Mesenchymal stem cell (in vitro differentiated cells and primary cell): ENCODE measurements around the gene ZDHHC14.

ENCODE experiments used
- DNase-seq: peaks from one replicate; pipeline ENCODE4 v3.0.0-alpha.2; 2013
- H2AFZ ChIP-seq: one replicate; pipeline ENCODE4 v1.6.1; 2013; ENCODE audit warnings: low read depth, mild to moderate bottlenecking, control low read depth, inconsistent platforms, low read length, moderate library complexity
- H2AK5ac ChIP-seq: 2 replicates; pipeline ENCODE4 v1.6.1; 2013; ENCODE audit warnings: low read length, moderate library complexity, mild to moderate bottlenecking, inconsistent platforms; ENCODE audit not compliant: severe bottlenecking
- H2BK120ac ChIP-seq: one replicate; pipeline ENCODE4 v1.6.1; 2013; ENCODE audit warnings: low read depth, mild to moderate bottlenecking, inconsistent platforms, low read length, moderate library complexity
- H2BK12ac ChIP-seq, 2 experiments: one replicate each; pipeline ENCODE4 v1.6.1; 2013; ENCODE audit warnings: inconsistent platforms in 2 of 2, low read length in 2 of 2, mild to moderate bottlenecking in 2 of 2, moderate library complexity in 2 of 2, control low read depth in 1 of 2
- H2BK15ac ChIP-seq: one replicate; pipeline ENCODE4 v1.6.1; 2013; ENCODE audit warnings: mild to moderate bottlenecking, low read depth, inconsistent platforms; ENCODE audit not compliant: poor library complexity, severe bottlenecking
- H2BK5ac ChIP-seq: 2 replicates; pipeline ENCODE4 v1.6.1; 2013; ENCODE audit warnings: low read depth, mild to moderate bottlenecking, low read length, control low read depth, inconsistent platforms; ENCODE audit not compliant: poor library complexity, severe bottlenecking
- H3K14ac ChIP-seq, 2 experiments: one replicate each; pipeline ENCODE4 v1.6.1; 2013; ENCODE audit warnings: inconsistent platforms in 2 of 2, low read length in 2 of 2, control low read depth in 1 of 2, mild to moderate bottlenecking in 1 of 2, moderate library complexity in 1 of 2
- H3K18ac ChIP-seq, 2 experiments: one replicate each; pipeline ENCODE4 v1.6.1; 2013; ENCODE audit warnings: inconsistent platforms in 2 of 2, low read length in 2 of 2, control low read depth in 1 of 2, low read depth in 1 of 2, mild to moderate bottlenecking in 1 of 2
- H3K23ac ChIP-seq, 2 experiments: one replicate each; pipeline ENCODE4 v1.6.1; 2013; ENCODE audit warnings: inconsistent platforms in 2 of 2, low read length in 2 of 2, mild to moderate bottlenecking in 2 of 2, moderate library complexity in 2 of 2, control low read depth in 1 of 2
- H3K27ac ChIP-seq: 2 replicates; pipeline ENCODE4 v1.5.1; 2013; ENCODE audit warnings: mild to moderate bottlenecking, moderate library complexity, low read length, control low read depth, inconsistent platforms; ENCODE audit not compliant: poor library complexity, severe bottlenecking
- H3K27me3 ChIP-seq, 2 experiments: 2 replicates each; pipeline versions ENCODE4 v1.6.1 to v1.7.0; 2013; ENCODE audit warnings: low read length in 2 of 2, mild to moderate bottlenecking in 2 of 2, moderate library complexity in 2 of 2, control low read depth in 1 of 2, inconsistent platforms in 1 of 2; ENCODE audit not compliant: control insufficient read depth in 1 of 2, insufficient read depth in 1 of 2
- H3K36me3 ChIP-seq, 2 experiments: 2 replicates each; pipeline versions ENCODE4 v1.6.1 to v1.7.0; 2013; ENCODE audit warnings: low read length in 2 of 2, control low read depth in 1 of 2, inconsistent platforms in 1 of 2, low read depth in 1 of 2, mild to moderate bottlenecking in 1 of 2; ENCODE audit not compliant: insufficient read depth in 2 of 2, control insufficient read depth in 1 of 2
- H3K4ac ChIP-seq, 2 experiments: one replicate each; pipeline ENCODE4 v1.6.1; 2013; ENCODE audit warnings: inconsistent platforms in 2 of 2, low read length in 2 of 2, mild to moderate bottlenecking in 2 of 2, moderate library complexity in 2 of 2, control low read depth in 1 of 2, low read depth in 1 of 2
- H3K4me1 ChIP-seq: 2 replicates; pipeline ENCODE4 v1.6.1; 2013; ENCODE audit warnings: low read depth, low read length, control low read depth; ENCODE audit not compliant: control insufficient read depth, insufficient read depth
- H3K4me2 ChIP-seq: 2 replicates; pipeline ENCODE4 v1.6.1; 2013; ENCODE audit warnings: low read length, mild to moderate bottlenecking, inconsistent platforms; ENCODE audit not compliant: poor library complexity, severe bottlenecking
- H3K4me3 ChIP-seq, 2 experiments: 2 replicates each; pipeline versions ENCODE4 v1.5.1 to v1.7.0; 2013; ENCODE audit warnings: low read length in 2 of 2, mild to moderate bottlenecking in 2 of 2, control low read depth in 1 of 2, low read depth in 1 of 2; ENCODE audit not compliant: insufficient read depth in 1 of 2
- H3K79me1 ChIP-seq: replicated peaks from 2 replicates; pipeline ENCODE4 v1.6.1; 2013; ENCODE audit warnings: mild to moderate bottlenecking, control low read depth, low read length, inconsistent platforms; ENCODE audit not compliant: poor library complexity, severe bottlenecking
- H3K9ac ChIP-seq: 2 replicates; pipeline ENCODE4 v1.7.0; 2013; ENCODE audit warnings: mild to moderate bottlenecking, low read length, moderate library complexity
- H3K9me3 ChIP-seq: 2 replicates; pipeline ENCODE4 v1.7.0; 2013; ENCODE audit warnings: mild to moderate bottlenecking, low read length; ENCODE audit not compliant: control insufficient read depth
- H4K8ac ChIP-seq: one replicate; pipeline ENCODE4 v1.6.1; 2013; ENCODE audit warnings: inconsistent platforms, mild to moderate bottlenecking, low read length, moderate library complexity
- H4K91ac ChIP-seq: one replicate; pipeline ENCODE4 v1.6.1; 2013; ENCODE audit warnings: mild to moderate bottlenecking, low read length, inconsistent platforms
- WGBS: methylation state at CpG from one replicate; pipeline ENCODE4 v1.1.7; 2013; ENCODE audit warnings: mixed read lengths; 5-methylcytosine and 5-hydroxymethylcytosine counted together

The ZDHHC14 gene

DNA sequence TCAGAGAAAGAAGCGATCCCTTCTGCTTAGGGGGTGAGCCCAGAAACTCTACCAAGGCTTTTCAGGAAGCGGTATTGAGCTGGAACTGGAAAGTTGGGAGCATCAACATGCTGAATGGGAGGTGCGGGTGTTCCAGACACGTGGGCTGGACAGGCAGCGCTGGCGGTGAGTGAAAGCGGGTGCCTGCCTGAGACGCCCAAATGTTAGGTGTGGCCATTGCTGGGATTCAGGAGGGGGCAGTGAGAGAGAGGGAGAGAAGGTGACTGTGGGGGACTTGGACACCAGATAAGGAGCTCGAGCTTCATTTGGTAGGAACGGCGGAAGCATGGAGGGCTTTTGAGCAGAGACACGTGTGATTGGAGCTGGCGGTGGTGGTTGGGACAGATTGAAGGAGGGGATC lies 157.7 kb downstream of the ZDHHC14 start:
- no peak overlapping the region for H3K27ac ChIP-seq
- no peak overlapping the region for H2AK5ac ChIP-seq
- no peak overlapping the region for H3K4ac ChIP-seq
- H2BK15ac ChIP-seq: no peak overlapping the region
- peaks cover 15% of the 10 kb centered on the region for H3K79me1 ChIP-seq
- H3K18ac ChIP-seq: no peak overlapping the region
- H3K4me2 ChIP-seq: no peak overlapping the region
- peaks cover 6% of the 10 kb centered on the region for H3K4me1 ChIP-seq
- no peak overlapping the region for H3K14ac ChIP-seq
- H2BK120ac ChIP-seq: no peak overlapping the region
- no peak overlapping the region for H3K23ac ChIP-seq
- no peak overlapping the region for H3K9ac ChIP-seq
- no peak overlapping the region for H2AFZ ChIP-seq
- peaks cover 6 to 8% of the 10 kb centered on the region in 2 experiments for H3K36me3 ChIP-seq
- H2BK5ac ChIP-seq: no peak overlapping the region
- DNase-seq: no peak
- H4K91ac ChIP-seq: no peak overlapping the region
- H3K27me3 ChIP-seq: peaks cover 0 to 36% of the 10 kb centered on the region in 2 experiments
- no peaks in the 10 kb centered on the region for H3K9me3 ChIP-seq
- H4K8ac ChIP-seq: no peak overlapping the region
- 94% methylated on average over 13 of the region's 13 CpGs for WGBS
- no peak overlapping the region for H2BK12ac ChIP-seq
- H3K4me3 ChIP-seq: no peak overlapping the region

DNA sequence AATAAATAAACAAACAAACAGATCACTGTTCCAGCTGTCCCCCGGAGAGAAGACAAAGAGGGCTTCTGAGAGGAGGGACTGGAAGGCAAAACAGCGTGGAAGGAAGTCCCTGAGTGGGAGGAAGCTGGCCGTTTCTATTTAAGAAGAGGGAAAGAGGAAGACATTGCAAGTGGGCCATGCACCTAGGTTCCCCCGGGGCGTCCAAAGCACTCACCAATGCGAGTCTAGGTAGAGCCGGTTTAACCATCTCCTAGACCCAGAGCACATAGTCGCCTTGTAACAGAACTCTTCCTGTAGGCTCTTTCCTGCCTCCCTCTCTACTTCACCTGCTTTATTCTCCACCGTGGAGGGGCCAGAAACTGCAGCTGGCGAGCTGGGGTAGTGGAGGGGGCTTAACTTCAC lies 158.4 kb downstream of the ZDHHC14 start:
- no peak overlapping the region for H2BK15ac ChIP-seq
- no peak overlapping the region for H3K27ac ChIP-seq
- H3K4me2 ChIP-seq: no peak overlapping the region
- H2BK5ac ChIP-seq: no peak overlapping the region
- H3K36me3 ChIP-seq: peaks cover 6 to 12% of the 10 kb centered on the region in 2 experiments
- peaks cover 6% of the 10 kb centered on the region for H3K4me1 ChIP-seq
- no peaks in the 10 kb centered on the region for H3K9me3 ChIP-seq
- H3K4me3 ChIP-seq: no peak overlapping the region
- peaks cover 12% of the 10 kb centered on the region for H3K79me1 ChIP-seq
- no peak overlapping the region for H3K9ac ChIP-seq
- DNase-seq: no peak
- H4K91ac ChIP-seq: no peak overlapping the region
- no peak overlapping the region for H2AK5ac ChIP-seq
- H3K27me3 ChIP-seq: peaks cover 0 to 30% of the 10 kb centered on the region in 2 experiments
- H3K14ac ChIP-seq: no peak overlapping the region
- WGBS: 91% methylated on average over 7 of the region's 10 CpGs
- H2BK12ac ChIP-seq: no peak overlapping the region
- no peak overlapping the region for H2AFZ ChIP-seq
- no peak overlapping the region for H3K23ac ChIP-seq
- H3K18ac ChIP-seq: no peak overlapping the region
- H2BK120ac ChIP-seq: no peak overlapping the region
- no peak overlapping the region for H3K4ac ChIP-seq
- H4K8ac ChIP-seq: no peak overlapping the region

- no peak overlapping the region for H2BK120ac ChIP-seq
- peaks cover 6 to 12% of the 10 kb centered on the region in 2 experiments for H3K36me3 ChIP-seq
- H3K18ac ChIP-seq: no peak overlapping the region
- no peak overlapping the region for H3K4me3 ChIP-seq
- H3K4ac ChIP-seq: no peak overlapping the region
- H2AK5ac ChIP-seq: no peak overlapping the region
- peaks cover 12% of the 10 kb centered on the region for H3K79me1 ChIP-seq
- no peak overlapping the region for H2BK5ac ChIP-seq
- 96% methylated on average over 14 of the region's 16 CpGs for WGBS
- H3K9me3 ChIP-seq: no peaks in the 10 kb centered on the region
- H3K9ac ChIP-seq: no peak overlapping the region
- H3K4me2 ChIP-seq: no peak overlapping the region
- H3K27me3 ChIP-seq: peaks cover 0 to 30% of the 10 kb centered on the region in 2 experiments
- H4K91ac ChIP-seq: no peak overlapping the region
- H2BK12ac ChIP-seq: no peak overlapping the region
- no peak overlapping the region for H3K27ac ChIP-seq
- H3K4me1 ChIP-seq: peaks cover 3% of the 10 kb centered on the region
- H2AFZ ChIP-seq: no peak overlapping the region
- H3K14ac ChIP-seq: no peak overlapping the region
- H4K8ac ChIP-seq: no peak overlapping the region
- no peak for DNase-seq
- H3K23ac ChIP-seq: no peak overlapping the region
- no peak overlapping the region for H2BK15ac ChIP-seq
These were observed 159.1 kb downstream of the ZDHHC14 start for GRCh38 chr6:157539900-157540752.

GRCh38 chr6:157541618-157542413 lies 160.8 kb downstream of the ZDHHC14 start:
- 72% methylated on average over 11 of the region's 13 CpGs for WGBS
- H3K14ac ChIP-seq: no peak overlapping the region
- no peak overlapping the region for H3K4ac ChIP-seq
- H4K8ac ChIP-seq: no peak overlapping the region
- no peak overlapping the region for H2AK5ac ChIP-seq
- H3K4me3 ChIP-seq: no peak overlapping the region
- peaks cover 13% of the 10 kb centered on the region for H3K79me1 ChIP-seq
- H3K9me3 ChIP-seq: no peaks in the 10 kb centered on the region
- H4K91ac ChIP-seq: no peak overlapping the region
- H3K4me1 ChIP-seq: peaks cover 2% of the 10 kb centered on the region
- no peak overlapping the region for H3K23ac ChIP-seq
- no peak overlapping the region for H2BK12ac ChIP-seq
- H3K9ac ChIP-seq: no peak overlapping the region
- no peak overlapping the region for H2BK120ac ChIP-seq
- H2AFZ ChIP-seq: no peak overlapping the region
- H3K27me3 ChIP-seq: peaks cover 0 to 30% of the 10 kb centered on the region in 2 experiments
- H2BK15ac ChIP-seq: no peak overlapping the region
- DNase-seq: peak; percentile 27
- no peak overlapping the region for H3K18ac ChIP-seq
- H2BK5ac ChIP-seq: no peak overlapping the region
- no peak overlapping the region for H3K4me2 ChIP-seq
- peaks cover 6 to 12% of the 10 kb centered on the region in 2 experiments for H3K36me3 ChIP-seq
- no peak overlapping the region for H3K27ac ChIP-seq
